Left ventricle myocardium inferior (tissue), 1 donor: Measurements from ENCODE around the gene ZNF775. TPM values are rescaled to one million over a fixed set of nuclear protein-coding genes. Genes with fewer than 3 reads are reported as not detected.

ENCODE experiments used
- DNase-seq: peaks from one replicate; pipeline ENCODE4 v3.0.0-alpha.2; 2020
- H3K27ac ChIP-seq: fragments of 200-600 bp; replicated peaks from 2 replicates; pipeline ENCODE4 v1.8.0; 2021
- H3K27me3 ChIP-seq: fragments of 200-600 bp; 2 replicates; pipeline ENCODE4 v1.8.0; 2021; ENCODE audit warnings: low read depth
- H3K36me3 ChIP-seq: fragments of 200-600 bp; 2 replicates; pipeline ENCODE4 v1.8.0; 2021
- H3K4me1 ChIP-seq: fragments of 200-600 bp; 2 replicates; pipeline ENCODE4 v1.8.0; 2021
- H3K4me3 ChIP-seq: fragments of 200-600 bp; 2 replicates; pipeline ENCODE4 v1.8.0; 2021; ENCODE audit warnings: mild to moderate bottlenecking, moderate library complexity
- H3K9me3 ChIP-seq: fragments of 200-600 bp; replicated peaks from 2 replicates; pipeline ENCODE4 v1.8.0; 2021
- intact Hi-C: fragments of 100-400 bp; cut with micrococcal nuclease; formaldehyde crosslinking; loops from one replicate; pipeline ENCODE4 v1.11.0; 2022
- total RNA-seq: library from RNA; stranded (reverse); fragmentation: NEBNext Ultra II Directional; extraction: Animal tissue kit (Norgen Biotek cat#: 25700); gene quantifications from one replicate; pipeline ENCODE4 v1.2.1, GENCODE V29; 2021
- TF ChIP-seq, protein P1 (sequence below): fragments of 200-600 bp; IDR thresholded peaks from 2 replicates; pipeline ENCODE4 v1.8.0; 2021; ENCODE audit warnings: antibody characterized with exemption, mild to moderate bottlenecking, borderline replicate concordance
- donor health status: DM: no; HTN: yes; CAD: no; lungs with severe emphysema.

The ZNF775 gene
- total RNA-seq, 1 donor from 2014 or later: 3.1 TPM

- Histone ChIP-seq H3K27ac (no peak overlapping the region), H3K4me3 (no peak overlapping the region), H3K27me3 (no peaks in the 10 kb centered on the region), H3K9me3 (no peaks in the 10 kb centered on the region), H3K36me3 (no peaks in the 10 kb centered on the region), H3K4me1 (peaks cover 5% of the 10 kb centered on the region)
- no peak for DNase-seq
- intact Hi-C loops: no loop called here
- TF ChIP-seq, protein P1, sequence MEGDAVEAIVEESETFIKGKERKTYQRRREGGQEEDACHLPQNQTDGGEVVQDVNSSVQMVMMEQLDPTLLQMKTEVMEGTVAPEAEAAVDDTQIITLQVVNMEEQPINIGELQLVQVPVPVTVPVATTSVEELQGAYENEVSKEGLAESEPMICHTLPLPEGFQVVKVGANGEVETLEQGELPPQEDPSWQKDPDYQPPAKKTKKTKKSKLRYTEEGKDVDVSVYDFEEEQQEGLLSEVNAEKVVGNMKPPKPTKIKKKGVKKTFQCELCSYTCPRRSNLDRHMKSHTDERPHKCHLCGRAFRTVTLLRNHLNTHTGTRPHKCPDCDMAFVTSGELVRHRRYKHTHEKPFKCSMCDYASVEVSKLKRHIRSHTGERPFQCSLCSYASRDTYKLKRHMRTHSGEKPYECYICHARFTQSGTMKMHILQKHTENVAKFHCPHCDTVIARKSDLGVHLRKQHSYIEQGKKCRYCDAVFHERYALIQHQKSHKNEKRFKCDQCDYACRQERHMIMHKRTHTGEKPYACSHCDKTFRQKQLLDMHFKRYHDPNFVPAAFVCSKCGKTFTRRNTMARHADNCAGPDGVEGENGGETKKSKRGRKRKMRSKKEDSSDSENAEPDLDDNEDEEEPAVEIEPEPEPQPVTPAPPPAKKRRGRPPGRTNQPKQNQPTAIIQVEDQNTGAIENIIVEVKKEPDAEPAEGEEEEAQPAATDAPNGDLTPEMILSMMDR: no peak
Measured at GRCh38 chr7:150334108-150334507, 45.0 kb upstream of the ZNF775 start.

DNA sequence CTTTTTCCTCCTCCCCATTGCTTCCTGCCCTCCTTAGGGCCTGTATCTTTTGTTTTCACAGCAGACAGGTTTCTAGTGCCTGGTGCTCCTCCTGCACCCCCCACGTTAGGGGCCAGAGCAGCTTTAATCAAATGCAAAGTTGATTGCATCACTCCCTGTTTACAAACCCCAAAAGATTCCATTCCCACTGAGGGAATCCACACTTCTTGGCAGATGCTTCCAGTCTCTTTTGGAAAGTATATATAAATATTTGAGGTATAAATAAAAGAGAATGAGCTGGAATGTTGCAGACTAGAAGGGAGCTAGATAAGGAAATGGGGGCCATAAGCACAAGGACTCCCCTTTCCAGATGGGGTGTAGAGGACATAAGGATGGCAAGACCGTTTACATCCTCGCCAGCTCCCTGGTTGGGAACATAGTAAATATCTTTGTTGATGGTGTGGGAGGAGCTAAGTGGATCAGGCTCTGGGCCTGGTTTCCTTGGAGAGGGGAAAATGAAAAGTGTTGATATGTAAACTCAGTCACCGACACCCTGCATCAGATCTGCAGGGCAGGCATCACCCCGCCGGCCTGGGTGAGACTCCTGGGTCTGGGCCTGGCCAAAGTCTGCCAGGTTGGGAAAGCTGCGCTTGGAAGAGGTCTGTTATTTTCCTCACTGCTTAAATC lies 43.9 kb upstream of the ZNF775 start:
- H3K27ac ChIP-seq: no peak overlapping the region
- no peaks in the 10 kb centered on the region for H3K9me3 ChIP-seq
- H3K4me1 ChIP-seq: peaks cover 17% of the 10 kb centered on the region
- H3K27me3 ChIP-seq: peaks cover 8% of the 10 kb centered on the region
- no peaks in the 10 kb centered on the region for H3K36me3 ChIP-seq
- no peak overlapping the region for H3K4me3 ChIP-seq
- TF ChIP-seq, protein P1: no peak
- intact Hi-C loops: no loop called here
- no peak for DNase-seq

DNA sequence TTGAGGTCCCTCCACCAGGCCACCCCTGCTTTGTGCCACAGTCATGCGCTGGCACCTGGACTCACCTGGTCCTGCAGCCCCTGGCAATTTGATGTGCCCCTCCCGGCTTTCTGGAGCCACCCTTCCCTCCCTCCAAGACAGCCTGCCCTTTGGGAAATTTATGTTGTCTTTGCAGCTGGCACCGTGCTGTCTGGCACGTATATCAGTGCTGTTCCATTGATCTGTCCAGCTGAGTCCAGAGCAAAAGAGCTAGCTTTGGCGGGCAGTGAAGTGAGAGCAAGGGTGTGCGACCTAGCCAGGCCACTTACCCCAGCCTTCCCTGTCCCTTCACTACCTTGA lies 43.4 kb upstream of the ZNF775 start:
- Histone ChIP-seq H3K4me1 (peaks cover 22% of the 10 kb centered on the region), H3K27me3 (peaks cover 13% of the 10 kb centered on the region), H3K4me3 (no peak overlapping the region), H3K27ac (no peak overlapping the region), H3K36me3 (no peaks in the 10 kb centered on the region), H3K9me3 (no peaks in the 10 kb centered on the region)
- intact Hi-C loops: no loop called here
- no peak for DNase-seq
- TF ChIP-seq, protein P1: no peak

DNA sequence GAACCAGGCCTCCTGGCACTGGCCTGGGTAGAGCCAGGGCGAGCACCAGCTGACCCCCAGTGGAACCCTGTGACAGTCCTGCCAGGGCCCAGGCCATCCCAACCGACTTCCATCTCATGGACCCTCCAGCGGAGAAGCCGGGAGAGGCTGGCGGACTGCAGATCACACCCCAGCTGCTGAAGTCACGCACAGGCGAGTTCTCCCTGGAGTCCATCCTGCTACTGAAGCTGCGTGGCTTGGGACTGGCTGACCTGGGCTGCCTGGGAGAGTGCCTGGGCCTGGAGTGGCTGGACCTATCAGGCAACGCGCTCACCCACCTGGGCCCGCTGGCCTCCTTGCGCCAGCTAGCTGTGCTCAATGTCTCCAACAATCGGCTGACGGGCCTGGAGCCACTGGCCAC lies 42.4 kb upstream of the ZNF775 start:
- no peaks in the 10 kb centered on the region for H3K9me3 ChIP-seq
- peaks cover 23% of the 10 kb centered on the region for H3K27me3 ChIP-seq
- no peak overlapping the region for H3K27ac ChIP-seq
- TF ChIP-seq, protein P1: no peak
- intact Hi-C loops: no loop called here
- H3K4me3 ChIP-seq: no peak overlapping the region
- H3K36me3 ChIP-seq: no peaks in the 10 kb centered on the region
- H3K4me1 ChIP-seq: peaks cover 32% of the 10 kb centered on the region
- DNase-seq: no peak

GRCh38 chr7:150337179-150337578 lies 42.0 kb upstream of the ZNF775 start:
- intact Hi-C loops: no loop called here
- Histone ChIP-seq H3K27me3 (peaks cover 27% of the 10 kb centered on the region), H3K9me3 (no peaks in the 10 kb centered on the region), H3K36me3 (no peaks in the 10 kb centered on the region), H3K4me3 (no peak overlapping the region), H3K4me1 (peaks cover 35% of the 10 kb centered on the region), H3K27ac (no peak overlapping the region)
- DNase-seq: no peak
- TF ChIP-seq, protein P1: no peak
